HG03159 (cell line): ENCODE results near the gene SCYGR3.

Experiments
- ATAC-seq: cut with Tn5 transposase; IDR thresholded peaks from one replicate; pipeline ENCODE4 v1.9.1; 2021; ENCODE audit warnings: mild to moderate bottlenecking, moderate library complexity; ENCODE audit not compliant: unreplicated experiment

The SCYGR3 gene

GRCh38 chr2:227614740-227615139, at the start of gene SCYGR3:
SCYGR3 (minus strand) TSS chr2:227614840; CDS start chr2:227614840, 0 bp downstream.
- ATAC-seq = no peak

GRCh38 chr2:227661827-227662226, 47.2 kb upstream of the SCYGR3 start:
- ATAC-seq = no peak

DNA sequence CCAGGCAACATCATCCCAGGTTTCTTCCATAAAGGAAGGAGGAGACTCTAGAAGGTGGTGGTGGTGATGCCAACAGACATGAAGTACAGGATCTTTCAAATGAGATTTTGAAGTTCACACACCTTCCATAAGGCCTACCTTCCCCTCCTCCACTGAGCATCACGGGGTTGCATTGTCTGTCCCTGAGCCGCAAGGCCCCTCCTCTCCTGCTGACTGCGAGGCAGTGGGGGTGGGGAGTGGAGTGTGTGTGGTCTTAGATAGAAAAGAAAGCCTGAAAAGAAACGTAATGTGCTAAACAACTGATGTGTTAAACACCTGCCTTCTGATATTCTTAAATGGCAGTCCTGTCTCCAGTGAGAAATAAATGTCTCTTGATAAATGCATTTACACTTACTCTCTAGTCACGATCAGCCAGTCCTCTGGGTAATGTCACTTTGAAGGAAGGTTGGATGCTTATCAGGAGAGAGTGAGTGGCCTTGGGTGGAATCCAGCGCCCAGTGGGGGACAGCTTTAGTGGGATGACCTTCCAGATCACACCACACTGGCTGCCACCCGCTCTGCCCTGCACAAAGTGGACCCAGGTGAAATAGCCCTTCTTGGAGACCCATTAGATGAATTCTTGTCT, 46.5 kb upstream of the SCYGR3 start:
- ATAC-seq = no peak

DNA sequence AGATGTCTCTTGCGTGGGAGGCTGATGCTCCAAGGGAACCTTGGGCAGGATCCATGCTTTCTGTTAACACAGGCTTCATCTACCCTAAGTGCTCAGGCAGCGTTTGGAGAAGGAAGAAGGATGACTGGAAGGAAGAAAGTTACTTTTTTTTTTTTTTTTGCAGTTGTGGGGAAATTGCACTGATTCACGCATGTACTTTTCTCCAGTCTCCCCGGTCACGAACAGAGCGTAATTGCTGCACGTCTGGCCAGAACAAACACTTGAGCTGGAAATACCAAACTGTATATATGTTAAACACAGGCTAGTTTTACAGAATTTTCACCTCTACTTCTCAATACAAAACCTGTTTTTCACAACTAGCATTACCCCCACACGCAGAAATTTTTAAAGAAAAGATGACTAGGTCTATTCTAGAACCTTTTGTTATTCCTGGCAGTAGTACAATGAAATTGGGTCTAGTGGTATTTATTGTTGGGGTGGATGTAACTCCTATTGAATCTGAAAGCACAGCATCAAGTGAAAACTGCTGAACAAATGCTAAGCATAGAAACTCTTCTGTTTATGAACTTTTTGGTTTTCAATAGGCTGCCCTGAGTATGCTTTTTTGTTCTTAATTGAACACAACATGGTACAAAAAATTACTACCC, 42.7 kb upstream of the SCYGR3 start:
- ATAC-seq = no peak

DNA sequence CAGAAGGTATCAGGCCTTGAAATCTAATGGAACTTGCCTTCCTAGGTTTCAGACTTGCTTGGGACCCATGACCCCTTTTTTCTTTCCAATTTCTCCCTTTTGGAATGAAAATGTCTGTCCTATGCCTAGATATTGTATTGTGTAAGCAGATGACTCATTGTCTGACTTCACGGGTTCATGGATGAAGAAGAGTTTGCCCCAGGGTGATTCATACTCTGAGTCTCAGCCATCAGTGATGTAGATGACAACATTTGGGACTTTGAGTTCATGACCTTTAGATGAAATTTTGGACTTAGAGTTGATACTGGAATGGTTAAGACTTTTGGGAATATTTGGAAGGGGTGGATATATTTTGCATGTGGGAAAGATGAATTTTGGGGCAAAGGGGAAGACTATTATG, 40.8 kb upstream of the SCYGR3 start:
- ATAC-seq = no peak

DNA sequence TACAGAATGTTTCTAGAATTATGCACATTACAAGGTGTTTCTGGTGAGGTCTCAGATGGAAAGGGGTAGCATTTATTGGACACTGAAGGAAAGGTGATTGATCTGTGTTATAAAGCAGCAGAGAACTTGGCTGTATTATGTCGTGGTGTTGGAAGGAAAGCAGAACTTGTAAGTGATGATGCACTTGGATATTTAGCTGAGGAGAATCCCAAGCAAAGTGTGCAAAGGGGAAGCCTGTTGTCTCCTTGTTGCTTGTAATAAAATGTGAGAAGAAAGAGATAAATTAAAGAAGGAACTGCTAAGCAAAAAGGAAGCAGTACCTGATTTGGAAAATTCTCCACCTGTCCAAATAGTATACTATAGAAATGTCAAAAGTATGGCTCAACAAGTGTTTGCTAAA, 39.8 kb upstream of the SCYGR3 start:
- no peak for ATAC-seq

DNA sequence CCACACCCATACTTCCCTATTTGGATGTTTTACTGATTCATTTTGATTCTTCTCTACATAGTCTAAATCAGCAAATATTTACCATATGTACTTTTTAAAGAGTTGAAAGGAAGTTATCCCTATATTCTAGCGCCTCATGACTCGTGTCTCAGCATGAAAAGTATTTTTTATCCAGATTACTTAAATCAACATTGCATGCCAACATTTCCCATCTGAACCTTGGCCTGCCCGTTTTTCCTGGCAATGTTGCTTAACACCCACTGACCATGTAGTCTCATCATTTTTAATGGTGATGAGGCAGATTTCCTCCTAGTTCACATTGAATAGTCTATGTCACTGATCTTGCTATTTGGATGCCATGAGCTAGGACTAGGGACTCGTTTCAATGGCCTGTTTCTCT, 38.8 kb upstream of the SCYGR3 start:
- ATAC-seq = no peak

DNA sequence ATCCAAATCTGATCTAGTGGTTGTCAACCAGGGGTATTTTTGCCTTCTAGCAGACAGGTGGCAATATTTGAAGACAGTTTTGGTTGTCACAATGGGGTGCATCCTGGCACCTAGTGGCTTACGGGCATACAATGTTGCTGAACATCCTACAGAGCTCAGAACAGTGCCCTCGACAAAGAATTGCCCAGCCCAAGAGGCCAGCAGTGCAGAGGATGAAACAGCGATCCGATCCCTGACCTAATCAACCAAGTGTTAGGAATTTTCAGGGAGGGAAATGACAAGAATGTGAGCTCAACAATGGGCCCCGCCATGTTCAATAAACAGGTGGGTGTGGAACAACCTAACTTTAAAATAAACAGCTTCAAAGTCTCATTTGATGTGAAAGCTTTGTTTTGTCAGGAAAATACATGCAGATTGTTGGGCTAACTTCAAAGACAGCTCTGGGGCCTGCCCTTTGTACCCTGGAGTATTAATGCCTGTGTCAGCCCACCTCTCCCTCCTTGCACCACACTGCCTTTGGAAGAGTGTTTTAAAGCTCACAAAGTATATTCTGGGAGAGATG, 29.4 kb upstream of the SCYGR3 start:
- no peak for ATAC-seq

- ATAC-seq = no peak
Observed at GRCh38 chr2:227642656-227643055, 28.0 kb upstream of the SCYGR3 start.

GRCh38 chr2:227634201-227634600, 19.6 kb upstream of the SCYGR3 start:
- ATAC-seq = no peak

GRCh38 chr2:227632827-227633226, 18.2 kb upstream of the SCYGR3 start:
- no peak for ATAC-seq

DNA sequence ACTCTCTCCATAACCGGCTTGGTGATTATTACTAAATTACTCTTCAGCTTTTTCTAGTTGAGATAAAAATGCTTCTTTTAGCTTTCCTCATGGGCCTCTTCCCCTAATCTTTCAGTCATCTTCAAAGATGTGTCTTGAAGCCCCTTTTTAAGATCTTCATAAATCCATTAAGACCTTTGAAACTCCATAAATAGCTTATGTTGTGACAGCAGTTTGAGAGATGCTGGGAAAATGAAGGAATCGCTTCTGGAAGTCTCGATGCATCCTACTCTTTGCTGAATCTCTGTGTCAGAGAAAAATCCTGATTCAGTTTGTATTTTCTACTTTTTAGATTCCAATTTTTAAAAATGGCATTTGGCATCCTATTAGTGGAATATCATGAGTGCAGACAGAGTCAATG, 15.7 kb upstream of the SCYGR3 start:
- no peak for ATAC-seq

DNA sequence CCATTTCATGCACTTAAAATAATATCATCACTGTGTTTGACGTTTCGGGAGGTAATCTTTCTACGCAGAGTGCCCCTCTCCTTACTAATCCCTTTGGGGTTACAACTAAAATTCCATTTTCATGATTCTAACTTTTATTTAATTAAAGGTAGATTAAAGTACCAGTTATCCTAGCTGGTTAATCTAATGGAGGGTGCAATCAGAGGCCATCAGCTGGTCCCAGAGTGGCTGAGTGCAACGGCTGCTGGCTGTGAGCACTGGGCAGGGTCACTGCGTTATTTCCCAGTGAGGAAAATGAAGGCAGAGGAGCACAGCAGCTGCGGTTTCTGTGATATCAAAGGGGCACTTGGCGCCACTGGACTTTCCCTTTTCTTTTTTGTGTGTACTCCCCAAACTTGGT, 14.8 kb upstream of the SCYGR3 start:
- no peak for ATAC-seq

GRCh38 chr2:227627769-227628168, 13.1 kb upstream of the SCYGR3 start:
- ATAC-seq = peak; percentile 99

GRCh38 chr2:227626580-227627151, 12.0 kb upstream of the SCYGR3 start:
- no peak for ATAC-seq

DNA sequence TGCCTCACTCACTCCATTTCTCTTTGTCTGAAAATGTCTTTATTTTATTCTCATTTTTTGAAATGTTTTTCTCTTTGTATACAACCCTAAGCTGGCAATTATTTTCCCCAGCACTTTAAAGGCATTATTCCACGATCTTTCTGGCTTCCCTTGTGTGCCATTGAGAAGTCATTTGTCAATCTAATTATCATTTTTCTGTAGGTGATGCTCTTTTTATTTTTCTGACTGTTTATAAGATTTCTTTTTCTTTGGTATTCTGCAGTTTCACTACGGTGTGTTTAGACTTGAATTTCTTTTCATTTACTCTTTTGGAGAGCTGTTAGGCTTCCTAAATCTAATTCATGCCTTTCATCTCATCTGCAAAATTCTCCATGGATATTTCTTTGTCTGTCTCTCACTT, 10.8 kb upstream of the SCYGR3 start:
- no peak for ATAC-seq

GRCh38 chr2:227623226-227623625, 8.6 kb upstream of the SCYGR3 start:
- ATAC-seq = no peak

- no peak for ATAC-seq
Observed at GRCh38 chr2:227617316-227618230, 2.9 kb upstream of the SCYGR3 start, which contains the start of gene SCYGR4. SCYGR4 (plus strand) TSS chr2:227617498; CDS start chr2:227617498, 0 bp downstream.

GRCh38 chr2:227616631-227617030, 2.0 kb upstream of the SCYGR3 start:
- ATAC-seq = no peak

GRCh38 chr2:227615906-227616305, 1.3 kb upstream of the SCYGR3 start:
- no peak for ATAC-seq

DNA sequence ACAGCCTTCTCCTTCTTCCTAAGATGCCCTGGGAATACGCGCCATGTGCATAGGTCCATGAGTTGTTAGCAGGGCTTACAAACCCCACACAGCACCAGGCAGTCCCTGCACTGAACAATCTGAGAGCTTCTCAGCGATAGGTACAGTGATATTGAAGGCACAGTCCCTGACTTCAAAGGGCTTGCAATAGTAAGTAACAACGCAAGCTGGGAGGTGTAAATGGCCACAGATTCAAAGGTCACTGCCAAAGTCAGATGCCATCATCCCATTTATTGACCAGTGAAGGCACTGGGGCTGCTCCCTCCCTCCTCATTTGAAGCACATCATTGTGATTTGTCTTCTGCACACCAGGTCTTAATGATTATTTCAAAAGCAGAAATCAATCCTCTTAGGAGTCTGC, 541 bp upstream of the SCYGR3 start:
- ATAC-seq = no peak
